IMR-90 (cell line): ENCODE measurements around the gene GRIN2A. TPM values are rescaled to one million over a fixed set of nuclear protein-coding genes. Genes with fewer than 3 reads are reported as not detected.

Experiments used
- ATAC-seq: fragments of 200-7000 bp; cut with Tn5 transposase; 2 replicates; pipeline ENCODE4 v1.9.1; 2020; ENCODE audit warnings: low read depth, mild to moderate bottlenecking, moderate library complexity
- BruUV-seq: library from RNA; stranded (reverse); fragments of 400-500 nt; replicated peaks from 2 replicates; lab custom pipeline; 2021; lab: Mats Ljungman, UMichigan
- CTCF ChIA-PET: fragments of 300-600 bp; formaldehyde crosslinking; extraction: SDS; loops from one replicate; lab custom pipeline; 2021; ENCODE audit warnings: antibody characterized with exemption; lab: Yijun Ruan, JAX
- POLR2A ChIA-PET: fragments of 300-600 bp; sonication (Branson Sonifier 250); formaldehyde crosslinking; loops from one replicate; lab custom pipeline; 2022; ENCODE audit warnings: antibody characterized with exemption; ENCODE audit not compliant: unreplicated experiment; lab: Charles Lee
- DNase-seq: peaks from one replicate; pipeline ENCODE4 v3.0.0; 2013
- H2AFZ ChIP-seq: replicated peaks from 2 replicates; pipeline ENCODE3; 2013; ENCODE audit warnings: low read length, mild to moderate bottlenecking; ENCODE audit not compliant: poor library complexity
- H2AK5ac ChIP-seq: 2 replicates; pipeline ENCODE4 v1.6.1; 2013; ENCODE audit warnings: low read depth, low read length, inconsistent platforms
- H2AK9ac ChIP-seq: replicated peaks from 2 replicates; pipeline ENCODE3; 2013; ENCODE audit warnings: mild to moderate bottlenecking, low read depth, low read length, moderate library complexity; ENCODE audit not compliant: poor library complexity
- H2BK120ac ChIP-seq: 2 replicates; pipeline ENCODE4 v1.6.1; 2013; ENCODE audit warnings: low read depth, low read length, inconsistent platforms
- H2BK15ac ChIP-seq: 3 replicates; pipeline ENCODE4 v1.6.1; 2013; ENCODE audit warnings: low read depth, low read length, inconsistent platforms
- H2BK20ac ChIP-seq: 2 replicates; pipeline ENCODE4 v1.6.1; 2013; ENCODE audit warnings: low read depth, mild to moderate bottlenecking, inconsistent platforms, low read length, moderate library complexity
- H2BK5ac ChIP-seq: 2 replicates; pipeline ENCODE4 v1.6.1; 2013; ENCODE audit warnings: mild to moderate bottlenecking, low read depth, low read length, inconsistent platforms; ENCODE audit not compliant: poor library complexity, severe bottlenecking
- H3K14ac ChIP-seq: replicated peaks from 2 replicates; pipeline ENCODE4 v1.6.1; 2013; ENCODE audit warnings: low read depth, low read length, inconsistent platforms
- H3K18ac ChIP-seq: 2 replicates; pipeline ENCODE4 v1.6.1; 2013; ENCODE audit warnings: low read depth, low read length, control low read depth
- H3K23ac ChIP-seq: 2 replicates; pipeline ENCODE4 v1.6.1; 2013; ENCODE audit warnings: low read depth, low read length, inconsistent platforms
- H3K27ac ChIP-seq: 2 replicates; pipeline ENCODE4 v1.5.1; 2013; ENCODE audit warnings: mild to moderate bottlenecking, control low read depth, low read length; ENCODE audit not compliant: insufficient read depth
- H3K27me3 ChIP-seq: 2 replicates; pipeline ENCODE4 v1.6.1; 2013; ENCODE audit warnings: low read length; ENCODE audit not compliant: control insufficient read depth, insufficient read depth
- H3K36me3 ChIP-seq: 2 replicates; pipeline ENCODE4 v1.6.1; 2013; ENCODE audit warnings: low read length, mixed read lengths; ENCODE audit not compliant: control insufficient read depth, insufficient read depth
- H3K4ac ChIP-seq: 2 replicates; pipeline ENCODE4 v1.6.1; 2013; ENCODE audit warnings: low read depth, low read length, inconsistent platforms
- H3K4me1 ChIP-seq: 2 replicates; pipeline ENCODE4 v1.6.1; 2013; ENCODE audit warnings: low read length, mixed read lengths; ENCODE audit not compliant: control insufficient read depth, insufficient read depth
- H3K4me2 ChIP-seq: 2 replicates; pipeline ENCODE4 v1.6.1; 2013; ENCODE audit warnings: low read depth, mild to moderate bottlenecking, control low read depth, low read length, moderate library complexity
- H3K4me3 ChIP-seq: 2 replicates; pipeline ENCODE4 v1.5.1; 2013; ENCODE audit warnings: low read depth, mild to moderate bottlenecking, control low read depth, low read length, moderate library complexity; ENCODE audit not compliant: insufficient read depth
- H3K56ac ChIP-seq: 2 replicates; pipeline ENCODE4 v1.6.1; 2013; ENCODE audit warnings: low read length, inconsistent platforms; ENCODE audit not compliant: insufficient read depth; ENCODE audit errors: extremely low read depth
- H3K79me1 ChIP-seq, 2 experiments: 2 replicates each; pipeline ENCODE4 v1.6.1; 2013; ENCODE audit warnings: low read length in 2 of 2, inconsistent platforms in 1 of 2, low read depth in 1 of 2
- H3K9ac ChIP-seq: 2 replicates; pipeline ENCODE4 v1.6.1; 2013; ENCODE audit warnings: low read depth, low read length, control low read depth
- H3K9me1 ChIP-seq: 2 replicates; pipeline ENCODE4 v1.6.1; 2013; ENCODE audit warnings: low read length, inconsistent platforms; ENCODE audit not compliant: insufficient read depth
- H3K9me3 ChIP-seq: 2 replicates; pipeline ENCODE4 v1.6.1; 2013; ENCODE audit warnings: low read length; ENCODE audit not compliant: control insufficient read depth, insufficient read depth
- H4K20me1 ChIP-seq: 2 replicates; pipeline ENCODE4 v1.6.1; 2013; ENCODE audit warnings: low read length, inconsistent platforms; ENCODE audit not compliant: insufficient read depth
- H4K5ac ChIP-seq: 2 replicates; pipeline ENCODE4 v1.6.1; 2013; ENCODE audit warnings: mild to moderate bottlenecking, low read depth, low read length, control low read depth
- H4K8ac ChIP-seq, 2 experiments: 2 replicates each; pipeline ENCODE4 v1.6.1; 2013; ENCODE audit warnings: low read depth in 2 of 2, low read length in 2 of 2, control low read depth in 1 of 2, inconsistent platforms in 1 of 2
- H4K91ac ChIP-seq: 2 replicates; pipeline ENCODE4 v1.6.1; 2013; ENCODE audit warnings: low read depth, low read length, inconsistent platforms; ENCODE audit not compliant: insufficient read depth
- BHLHE40 ChIP-seq: fragments of 150-350 bp; IDR thresholded peaks from 2 replicates; pipeline ENCODE4 v1.6.1; 2016; ENCODE audit warnings: mild to moderate bottlenecking, low read depth, low read length
- CEBPB ChIP-seq: IDR thresholded peaks from 2 replicates; pipeline ENCODE4 v1.6.1; 2012; ENCODE audit warnings: low read depth, low read length, improper control_type of control experiment
- CHD1 ChIP-seq: IDR thresholded peaks from 2 replicates; pipeline ENCODE4 v1.6.1; 2012; ENCODE audit warnings: low read depth, low read length, improper control_type of control experiment
- FOS ChIP-seq: fragments of 150-350 bp; IDR thresholded peaks from 2 replicates; pipeline ENCODE4 v1.6.1; 2016; ENCODE audit warnings: low read depth, low read length
- MAZ ChIP-seq: IDR thresholded peaks from 2 replicates; pipeline ENCODE4 v1.6.1; 2012; ENCODE audit warnings: low read depth, mild to moderate bottlenecking, low read length, improper control_type of control experiment, moderate library complexity, borderline replicate concordance
- MXI1 ChIP-seq: IDR thresholded peaks from 2 replicates; pipeline ENCODE4 v1.6.1; 2012; ENCODE audit warnings: low read depth, mild to moderate bottlenecking, low read length, moderate library complexity, borderline replicate concordance
- NFE2L2 ChIP-seq: fragments of 150-350 bp; IDR thresholded peaks from 2 replicates; pipeline ENCODE4 v1.6.1; 2016; ENCODE audit warnings: low read depth, mild to moderate bottlenecking, low read length
- POLR2A ChIP-seq: IDR thresholded peaks from 2 replicates; pipeline ENCODE4 v1.6.1; 2012; ENCODE audit warnings: mild to moderate bottlenecking, low read depth, low read length
- RCOR1 ChIP-seq: IDR thresholded peaks from 2 replicates; pipeline ENCODE4 v1.6.1; 2012; ENCODE audit warnings: mild to moderate bottlenecking, low read length, improper control_type of control experiment; ENCODE audit not compliant: insufficient replicate concordance
- RFX5 ChIP-seq: IDR thresholded peaks from 2 replicates; pipeline ENCODE4 v1.8.0; 2012; ENCODE audit warnings: low read depth, mild to moderate bottlenecking, low read length, moderate library complexity
- SMC3 ChIP-seq: fragments of 150-350 bp; IDR thresholded peaks from 2 replicates; pipeline ENCODE4 v1.6.1; 2016; ENCODE audit warnings: low read depth, mild to moderate bottlenecking, antibody characterized with exemption, low read length, moderate library complexity
- WGBS, 2 experiments: methylation state at CpG; one replicate each; pipeline versions ENCODE4 v1.1.5 to v1.1.7; 2013; ENCODE audit warnings: missing lambda C conversion rate in 2 of 2; ENCODE audit not compliant: insufficient read length in 1 of 2; ENCODE audit errors: extremely low coverage in 2 of 2; 5-methylcytosine and 5-hydroxymethylcytosine counted together
- dilution Hi-C: fragments of 300-500 bp; cut with HindIII; formaldehyde crosslinking; loops from one replicate; pipeline ENCODE4 v1.14.3; 2018; ENCODE audit warnings: low sequenced_read_pairs; ENCODE audit not compliant: unreplicated experiment
- in situ Hi-C: fragments of 300-500 bp; cut with MboI; formaldehyde crosslinking; loops from 3 replicates; pipeline ENCODE4 v1.14.3; 2019; ENCODE audit warnings: low sequenced_read_pairs, inconsistent platforms, mixed read lengths
- intact Hi-C: fragments of 100-400 bp; cut with micrococcal nuclease; formaldehyde crosslinking; loops from 2 replicates; pipeline ENCODE4 v1.10.0; 2022
- polyA plus RNA-seq, 3 experiments: library from polyadenylated mRNA; depleted of rRNA; stranded (reverse); fragments of >200 nt; gene quantifications; 2 replicates each; pipeline ENCODE4 v1.2.3, GENCODE V29; 2012; ENCODE audit warnings: low replicate concordance in 1 of 3
- total RNA-seq: library from RNA; depleted of rRNA; stranded (reverse); fragments of >200 nt; gene quantifications from 2 replicates; pipeline ENCODE4 v1.2.3, GENCODE V29; 2012
- TF ChIP-seq, protein P1 (sequence below): fragments of 150-350 bp; IDR thresholded peaks from 2 replicates; pipeline ENCODE4 v1.6.1; 2016; ENCODE audit warnings: low read depth, mild to moderate bottlenecking, low read length, moderate library complexity, borderline replicate concordance
- TF ChIP-seq, protein P2 (sequence below): conservative IDR thresholded peaks from 2 replicates; pipeline ENCODE4 v1.5.1; 2012; ENCODE audit warnings: mild to moderate bottlenecking, low read depth, low read length, improper control_type of control experiment
- TF ChIP-seq, protein P3 (sequence below): fragments of 150-350 bp; IDR thresholded peaks from 2 replicates; pipeline ENCODE4 v1.6.1; 2017; ENCODE audit warnings: mild to moderate bottlenecking, antibody characterized with exemption, low read length, low read depth

Gene GRIN2A
- total and polyA plus RNA-seq, 2 of the 4 experiments (the other 2 are of a cell fraction) = under 0.01 TPM; not detected in 1

DNA sequence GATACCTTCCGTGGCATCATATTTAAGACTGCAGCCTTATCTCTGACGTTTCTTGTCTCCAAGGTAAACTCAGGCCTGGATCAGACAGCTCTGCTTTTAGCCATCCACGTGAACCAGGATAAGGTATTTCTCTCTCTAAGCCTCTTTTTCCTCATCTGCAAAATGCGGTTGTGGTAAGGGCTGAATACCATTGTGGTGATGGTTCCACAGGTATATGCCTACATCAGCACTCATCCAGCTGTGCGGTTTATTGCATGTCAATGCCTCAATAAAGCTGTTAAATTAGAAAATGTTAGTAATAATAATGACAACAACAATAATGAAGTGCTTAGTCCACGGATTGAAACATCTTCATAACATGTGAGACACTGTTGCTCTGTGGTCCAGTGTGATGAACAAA, 104.4 kb downstream of the GRIN2A start:
- Histone ChIP-seq H2BK20ac (no peak overlapping the region), H2BK5ac (no peak overlapping the region), H4K91ac (no peak overlapping the region), H3K27ac (no peak overlapping the region), H2BK15ac (no peak overlapping the region), H3K23ac (no peak overlapping the region), H3K9me1 (no peaks in the 10 kb centered on the region), H3K4me2 (no peak overlapping the region), H4K8ac (no peak overlapping the region), H2AK5ac (no peak overlapping the region), H3K9me3 (peaks cover 22% of the 10 kb centered on the region), H3K14ac (no peak overlapping the region), H3K4ac (no peak overlapping the region), H3K4me1 (no peaks in the 10 kb centered on the region), H3K4me3 (no peak overlapping the region), H4K20me1 (no peaks in the 10 kb centered on the region), H3K18ac (no peak overlapping the region), H2AFZ (no peak overlapping the region), H4K5ac (no peak overlapping the region), H3K27me3 (no peaks in the 10 kb centered on the region), H3K36me3 (no peaks in the 10 kb centered on the region), H3K9ac (no peak overlapping the region), H3K79me1 (no peaks in the 10 kb centered on the region), H3K56ac (no peak overlapping the region), H2BK120ac (no peak overlapping the region), H2AK9ac (no peak overlapping the region)
- in situ Hi-C loops (no loop called here), dilution Hi-C loops (no loop called here), intact Hi-C loops (no loop called here)
- TF ChIP-seq, protein P1, sequence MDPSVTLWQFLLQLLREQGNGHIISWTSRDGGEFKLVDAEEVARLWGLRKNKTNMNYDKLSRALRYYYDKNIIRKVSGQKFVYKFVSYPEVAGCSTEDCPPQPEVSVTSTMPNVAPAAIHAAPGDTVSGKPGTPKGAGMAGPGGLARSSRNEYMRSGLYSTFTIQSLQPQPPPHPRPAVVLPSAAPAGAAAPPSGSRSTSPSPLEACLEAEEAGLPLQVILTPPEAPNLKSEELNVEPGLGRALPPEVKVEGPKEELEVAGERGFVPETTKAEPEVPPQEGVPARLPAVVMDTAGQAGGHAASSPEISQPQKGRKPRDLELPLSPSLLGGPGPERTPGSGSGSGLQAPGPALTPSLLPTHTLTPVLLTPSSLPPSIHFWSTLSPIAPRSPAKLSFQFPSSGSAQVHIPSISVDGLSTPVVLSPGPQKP = no peak
- TF ChIP-seq SMC3 (no peak), CHD1 (no peak), MXI1 (no peak), RCOR1 (no peak), NFE2L2 (no peak), BHLHE40 (no peak), FOS (no peak), POLR2A (no peak), MAZ (no peak), CEBPB (no peak), RFX5 (no peak)
- TF ChIP-seq, protein P2, sequence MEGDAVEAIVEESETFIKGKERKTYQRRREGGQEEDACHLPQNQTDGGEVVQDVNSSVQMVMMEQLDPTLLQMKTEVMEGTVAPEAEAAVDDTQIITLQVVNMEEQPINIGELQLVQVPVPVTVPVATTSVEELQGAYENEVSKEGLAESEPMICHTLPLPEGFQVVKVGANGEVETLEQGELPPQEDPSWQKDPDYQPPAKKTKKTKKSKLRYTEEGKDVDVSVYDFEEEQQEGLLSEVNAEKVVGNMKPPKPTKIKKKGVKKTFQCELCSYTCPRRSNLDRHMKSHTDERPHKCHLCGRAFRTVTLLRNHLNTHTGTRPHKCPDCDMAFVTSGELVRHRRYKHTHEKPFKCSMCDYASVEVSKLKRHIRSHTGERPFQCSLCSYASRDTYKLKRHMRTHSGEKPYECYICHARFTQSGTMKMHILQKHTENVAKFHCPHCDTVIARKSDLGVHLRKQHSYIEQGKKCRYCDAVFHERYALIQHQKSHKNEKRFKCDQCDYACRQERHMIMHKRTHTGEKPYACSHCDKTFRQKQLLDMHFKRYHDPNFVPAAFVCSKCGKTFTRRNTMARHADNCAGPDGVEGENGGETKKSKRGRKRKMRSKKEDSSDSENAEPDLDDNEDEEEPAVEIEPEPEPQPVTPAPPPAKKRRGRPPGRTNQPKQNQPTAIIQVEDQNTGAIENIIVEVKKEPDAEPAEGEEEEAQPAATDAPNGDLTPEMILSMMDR = no peak
- TF ChIP-seq, protein P3, sequence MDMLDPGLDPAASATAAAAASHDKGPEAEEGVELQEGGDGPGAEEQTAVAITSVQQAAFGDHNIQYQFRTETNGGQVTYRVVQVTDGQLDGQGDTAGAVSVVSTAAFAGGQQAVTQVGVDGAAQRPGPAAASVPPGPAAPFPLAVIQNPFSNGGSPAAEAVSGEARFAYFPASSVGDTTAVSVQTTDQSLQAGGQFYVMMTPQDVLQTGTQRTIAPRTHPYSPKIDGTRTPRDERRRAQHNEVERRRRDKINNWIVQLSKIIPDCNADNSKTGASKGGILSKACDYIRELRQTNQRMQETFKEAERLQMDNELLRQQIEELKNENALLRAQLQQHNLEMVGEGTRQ = no peak
- ATAC-seq (no peak), DNase-seq (no peak)
- CTCF ChIA-PET = no interaction called here
- POLR2A ChIA-PET = no interaction called here
- WGBS, 2 experiments = no CpG with 5 or more reads among the region's 6 CpGs
- BruUV-seq = no TSS peak
